H1 (cell line): Measurements from ENCODE around the gene NUP107.

ENCODE experiments used
- BCL11A ChIP-seq, 2 experiments: IDR thresholded peaks; one replicate each; pipeline ENCODE4 v1.6.1; 2011; ENCODE audit warnings: low read depth in 2 of 2, low read length in 2 of 2, mild to moderate bottlenecking in 2 of 2
- CEBPB ChIP-seq: IDR thresholded peaks from 2 replicates; pipeline ENCODE4 v1.6.1; 2012; ENCODE audit warnings: low read depth, low read length
- CHD2 ChIP-seq: IDR thresholded peaks from 2 replicates; pipeline ENCODE4 v1.6.1; 2012; ENCODE audit warnings: low read length, improper control_type of control experiment
- EP300 ChIP-seq, 2 experiments: IDR thresholded peaks; 1 replicate in 1 of 2; 2 replicates in 1 of 2; pipeline ENCODE4 v1.6.1; 2011 to 2012; ENCODE audit warnings: low read depth in 2 of 2, low read length in 2 of 2, mild to moderate bottlenecking in 2 of 2, borderline replicate concordance in 1 of 2, inconsistent platforms in 1 of 2, moderate library complexity in 1 of 2
- EZH2 ChIP-seq: fragments of 200-600 bp; sonication (generic); IDR thresholded peaks from 2 replicates; pipeline ENCODE4 v1.7.1; 2012; ENCODE audit warnings: low read depth, mild to moderate bottlenecking, moderate library complexity, low read length, inconsistent platforms; ENCODE audit not compliant: severe bottlenecking
- GTF2F1 ChIP-seq: IDR thresholded peaks from 2 replicates; pipeline ENCODE4 v1.6.1; 2012; ENCODE audit warnings: low read depth, low read length, improper control_type of control experiment, borderline replicate concordance
- KDM5A ChIP-seq: fragments of 200-600 bp; IDR thresholded peaks from 2 replicates; pipeline ENCODE4 v1.7.1; 2012; ENCODE audit warnings: mild to moderate bottlenecking, low read length, inconsistent platforms, mixed read lengths
- NRF1 ChIP-seq: IDR thresholded peaks from 2 replicates; pipeline ENCODE4 v1.6.1; 2011; ENCODE audit warnings: mild to moderate bottlenecking, low read depth, low read length, improper control_type of control experiment
- POLR2AphosphoS5 ChIP-seq: IDR thresholded peaks from 2 replicates; pipeline ENCODE4 v1.6.1; 2011; ENCODE audit warnings: low read depth, low read length
- POU5F1 ChIP-seq: IDR thresholded peaks from 2 replicates; pipeline ENCODE4 v1.6.1; 2011; ENCODE audit warnings: low read depth, mild to moderate bottlenecking, low read length, moderate library complexity
- TAF1 ChIP-seq: IDR thresholded peaks from 2 replicates; pipeline ENCODE4 v1.6.1; 2011; ENCODE audit warnings: mild to moderate bottlenecking, low read depth, low read length
- TF ChIP-seq, protein P1 (sequence below), 3 experiments: IDR thresholded peaks; 1 replicate in 2 of 3; 2 replicates in 1 of 3; pipeline versions ENCODE4 v1.5.1 to v1.6.1; 2011; ENCODE audit warnings: low read length in 3 of 3, mild to moderate bottlenecking in 3 of 3, inconsistent platforms in 2 of 3, low read depth in 1 of 3, moderate library complexity in 1 of 3; ENCODE audit not compliant: insufficient read depth in 1 of 3; ENCODE audit errors: control extremely low read depth in 1 of 3

DNA sequence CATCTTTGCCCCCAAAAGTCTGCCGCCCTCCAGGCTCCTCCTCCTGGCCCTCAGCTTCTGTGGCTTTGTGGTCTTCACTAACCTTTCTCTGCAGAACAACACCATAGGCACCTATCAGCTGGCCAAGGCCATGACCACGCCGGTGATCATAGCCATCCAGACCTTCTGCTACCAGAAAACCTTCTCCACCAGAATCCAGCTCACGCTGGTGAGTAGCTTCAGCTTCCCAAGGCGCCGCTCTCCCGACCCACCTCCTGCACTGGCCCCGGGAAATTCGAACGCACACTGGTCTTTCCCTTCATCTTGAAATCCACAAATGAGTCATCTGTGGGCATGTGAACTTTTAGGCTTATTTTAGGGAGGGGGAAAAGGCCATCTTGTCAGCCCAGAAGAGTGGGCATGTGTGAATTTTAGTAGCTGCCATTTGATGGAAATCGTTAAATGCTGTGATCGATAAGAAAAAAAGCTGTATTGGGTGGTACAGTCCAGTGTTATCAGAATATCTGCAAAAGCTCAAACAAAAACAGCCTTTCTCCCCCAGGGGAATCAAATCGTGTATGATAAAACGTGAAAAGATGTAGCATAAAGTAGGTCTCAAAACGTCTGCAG, 59.9 kb downstream of the NUP107 start:
- TF ChIP-seq EP300 (IDR thresholded peaks at IDR 0.05; ENCODE audit: borderline replicate concordance in 1 of 2, low read depth in 2 of 2, low read length in 2 of 2) = no peak
- no peak for TF ChIP-seq CHD2
- TF ChIP-seq CEBPB = no peak
- no peak for TF ChIP-seq BCL11A (IDR thresholded peaks at IDR 0.05; ENCODE audit: low read depth in 2 of 2, low read length in 2 of 2)
- TF ChIP-seq, protein P1, sequence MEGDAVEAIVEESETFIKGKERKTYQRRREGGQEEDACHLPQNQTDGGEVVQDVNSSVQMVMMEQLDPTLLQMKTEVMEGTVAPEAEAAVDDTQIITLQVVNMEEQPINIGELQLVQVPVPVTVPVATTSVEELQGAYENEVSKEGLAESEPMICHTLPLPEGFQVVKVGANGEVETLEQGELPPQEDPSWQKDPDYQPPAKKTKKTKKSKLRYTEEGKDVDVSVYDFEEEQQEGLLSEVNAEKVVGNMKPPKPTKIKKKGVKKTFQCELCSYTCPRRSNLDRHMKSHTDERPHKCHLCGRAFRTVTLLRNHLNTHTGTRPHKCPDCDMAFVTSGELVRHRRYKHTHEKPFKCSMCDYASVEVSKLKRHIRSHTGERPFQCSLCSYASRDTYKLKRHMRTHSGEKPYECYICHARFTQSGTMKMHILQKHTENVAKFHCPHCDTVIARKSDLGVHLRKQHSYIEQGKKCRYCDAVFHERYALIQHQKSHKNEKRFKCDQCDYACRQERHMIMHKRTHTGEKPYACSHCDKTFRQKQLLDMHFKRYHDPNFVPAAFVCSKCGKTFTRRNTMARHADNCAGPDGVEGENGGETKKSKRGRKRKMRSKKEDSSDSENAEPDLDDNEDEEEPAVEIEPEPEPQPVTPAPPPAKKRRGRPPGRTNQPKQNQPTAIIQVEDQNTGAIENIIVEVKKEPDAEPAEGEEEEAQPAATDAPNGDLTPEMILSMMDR (IDR thresholded peaks at IDR 0.05; ENCODE audit: control extremely low read depth in 1 of 3, insufficient read depth in 1 of 3, low read depth in 1 of 3, low read length in 3 of 3) = no peak
- no peak for TF ChIP-seq NRF1
- TF ChIP-seq EZH2 = no peak
- TF ChIP-seq TAF1 = no peak; the same call in 1 of the 2 replicates
- TF ChIP-seq POU5F1 = no peak
- TF ChIP-seq GTF2F1 = no peak
- TF ChIP-seq POLR2AphosphoS5 = no peak
- TF ChIP-seq KDM5A = no peak
